GM20431 (cell line): ENCODE measurements around the gene GLIPR1.
"Not testable (repeated sequence)": the region's sequence is repeated elsewhere in the genome, so short reads cannot be mapped to it uniquely, and the experiment has no call there.

Source experiments
- in situ Hi-C: fragments of 300-500 bp; cut with MseI, MboI; formaldehyde crosslinking; loops from one replicate; pipeline ENCODE4 v1.15.0; 2020; ENCODE audit warnings: low sequenced_read_pairs; ENCODE audit not compliant: unreplicated experiment

The GLIPR1 gene

GRCh38 chr12:75480469-75480949 lies at the start of gene GLIPR1:
GLIPR1 (plus strand) TSS chr12:75480755; CDS start chr12:75480881, 126 bp downstream.
- in situ Hi-C loops, result loop anchor here (25.0 kb wide), 1 partner anchor 143 kb away; the partner anchor contains the start of genes CAPS2 and GLIPR1L1

GRCh38 chr12:75432924-75433323 lies 47.6 kb upstream of the GLIPR1 start:
- in situ Hi-C loops, result no loop called here

GRCh38 chr12:75437564-75437963 lies 43.0 kb upstream of the GLIPR1 start:
- in situ Hi-C loops, result no loop called here

- in situ Hi-C loops, result no loop called here
Measured at GRCh38 chr12:75438059-75438754, 42.3 kb upstream of the GLIPR1 start.

GRCh38 chr12:75439048-75439447 lies 41.5 kb upstream of the GLIPR1 start:
- in situ Hi-C loops, result no loop called here

- in situ Hi-C loops, result no loop called here
Measured at GRCh38 chr12:75439930-75440329, 40.6 kb upstream of the GLIPR1 start.

GRCh38 chr12:75441687-75442449 lies 38.7 kb upstream of the GLIPR1 start:
- in situ Hi-C loops, result not testable (repeated sequence)

- in situ Hi-C loops, result not testable (repeated sequence)
Measured at GRCh38 chr12:75442454-75442853, 38.1 kb upstream of the GLIPR1 start.

- in situ Hi-C loops, result no loop called here
Measured at GRCh38 chr12:75443709-75444108, 36.8 kb upstream of the GLIPR1 start.

- in situ Hi-C loops, result no loop called here
Measured at GRCh38 chr12:75444429-75445136, 36.0 kb upstream of the GLIPR1 start.

GRCh38 chr12:75445137-75445507 lies 35.4 kb upstream of the GLIPR1 start:
- in situ Hi-C loops, result not testable (repeated sequence)

GRCh38 chr12:75446857-75447256 lies 33.7 kb upstream of the GLIPR1 start:
- in situ Hi-C loops, result no loop called here

- in situ Hi-C loops, result no loop called here
Measured at GRCh38 chr12:75447691-75448393, 32.7 kb upstream of the GLIPR1 start.

- in situ Hi-C loops, result no loop called here
Measured at GRCh38 chr12:75452675-75453330, 27.8 kb upstream of the GLIPR1 start.

GRCh38 chr12:75455839-75456238 lies 24.7 kb upstream of the GLIPR1 start:
- in situ Hi-C loops, result no loop called here

- in situ Hi-C loops, result no loop called here
Measured at GRCh38 chr12:75457191-75457590, 23.4 kb upstream of the GLIPR1 start.

- in situ Hi-C loops, result not testable (repeated sequence)
Measured at GRCh38 chr12:75457866-75458265, 22.7 kb upstream of the GLIPR1 start.

- in situ Hi-C loops, result no loop called here
Measured at GRCh38 chr12:75459755-75460154, 20.8 kb upstream of the GLIPR1 start.

GRCh38 chr12:75460204-75460603 lies 20.4 kb upstream of the GLIPR1 start:
- in situ Hi-C loops, result no loop called here
